HG03460 (cell line): ENCODE results near the gene ADAT2.

Experiments
- ATAC-seq: cut with Tn5 transposase; IDR thresholded peaks from one replicate; pipeline ENCODE4 v1.9.1; 2021; ENCODE audit not compliant: unreplicated experiment

Gene ADAT2

GRCh38 chr6:143441680-143442545 lies 8.6 kb downstream of the ADAT2 start:
- ATAC-seq, result no peak

DNA sequence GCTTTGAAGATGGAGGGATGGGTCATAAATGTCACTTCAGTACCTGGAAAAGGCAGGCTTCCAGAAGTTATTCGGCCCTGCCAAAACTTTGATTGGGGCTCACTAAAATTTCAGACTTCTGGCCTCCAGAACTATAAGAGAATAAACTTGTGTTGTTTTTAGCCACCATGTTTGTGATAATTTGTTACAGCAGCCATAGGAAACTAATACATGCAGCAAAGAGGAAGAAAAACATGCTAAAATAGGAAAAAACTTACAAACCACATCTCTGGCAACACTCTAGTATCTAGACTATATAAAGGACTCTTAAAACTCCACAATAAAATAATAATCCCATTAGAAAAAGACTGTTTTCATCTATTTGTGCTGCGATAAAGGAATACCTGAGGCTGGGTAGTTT lies 9.5 kb downstream of the ADAT2 start:
- ATAC-seq, result no peak

DNA sequence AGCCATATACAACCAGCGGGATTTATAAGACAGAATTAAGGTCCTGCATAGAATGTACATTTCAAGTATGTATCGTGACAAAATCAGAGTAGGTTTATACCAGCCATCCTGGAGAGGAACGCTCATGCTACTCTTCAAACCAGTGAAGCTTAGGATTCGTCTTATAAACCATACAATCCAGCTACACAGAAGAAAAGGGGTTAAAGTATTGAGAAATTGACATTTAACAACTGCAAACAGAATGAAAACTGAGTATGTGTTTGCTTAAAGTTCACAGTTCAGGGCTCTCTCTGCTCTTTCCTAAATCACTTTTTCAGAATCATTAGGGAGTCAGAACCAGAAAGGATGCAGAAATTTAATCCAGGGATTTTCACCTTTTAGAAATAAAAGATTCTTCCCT lies 17.9 kb downstream of the ADAT2 start:
- no peak for ATAC-seq

DNA sequence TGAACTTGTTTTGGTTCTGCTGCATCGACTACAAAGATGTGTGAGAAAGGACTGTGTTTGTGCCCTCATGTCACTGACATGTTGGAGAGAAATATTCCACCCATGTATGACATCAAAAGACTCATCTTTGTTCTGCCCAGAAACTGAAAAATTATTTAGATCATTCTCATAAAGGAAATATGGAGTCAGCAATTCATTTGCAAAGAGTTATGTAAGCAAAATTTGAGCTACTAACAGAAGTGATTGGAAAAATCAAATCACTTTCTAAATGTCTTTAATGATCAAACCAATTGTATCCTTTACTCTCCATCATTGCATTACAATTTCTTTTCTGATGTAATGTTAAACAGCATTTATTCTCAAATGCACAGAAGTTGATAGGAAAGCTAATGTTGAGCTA lies 19.3 kb downstream of the ADAT2 start:
- ATAC-seq, result no peak

DNA sequence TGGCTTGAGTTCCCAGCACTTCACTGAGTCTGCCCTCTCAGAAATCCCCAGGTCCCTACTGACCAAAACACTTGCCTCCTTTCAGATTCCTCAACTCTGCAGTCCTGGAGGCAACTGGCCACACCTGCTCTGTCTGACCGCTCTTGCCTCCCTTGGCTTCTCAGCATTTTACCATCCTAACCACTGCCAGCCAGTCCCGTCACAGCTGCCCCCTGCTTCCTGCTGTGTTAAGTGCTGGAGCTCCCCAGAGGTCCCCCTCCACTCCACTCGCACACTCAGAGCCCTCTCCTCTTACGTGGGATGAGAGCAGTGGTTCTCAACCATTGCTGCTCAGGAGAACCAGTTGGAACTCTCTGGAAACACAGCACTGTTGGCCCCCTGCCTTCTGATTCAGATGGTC lies 20.5 kb downstream of the ADAT2 start:
- ATAC-seq, result no peak

DNA sequence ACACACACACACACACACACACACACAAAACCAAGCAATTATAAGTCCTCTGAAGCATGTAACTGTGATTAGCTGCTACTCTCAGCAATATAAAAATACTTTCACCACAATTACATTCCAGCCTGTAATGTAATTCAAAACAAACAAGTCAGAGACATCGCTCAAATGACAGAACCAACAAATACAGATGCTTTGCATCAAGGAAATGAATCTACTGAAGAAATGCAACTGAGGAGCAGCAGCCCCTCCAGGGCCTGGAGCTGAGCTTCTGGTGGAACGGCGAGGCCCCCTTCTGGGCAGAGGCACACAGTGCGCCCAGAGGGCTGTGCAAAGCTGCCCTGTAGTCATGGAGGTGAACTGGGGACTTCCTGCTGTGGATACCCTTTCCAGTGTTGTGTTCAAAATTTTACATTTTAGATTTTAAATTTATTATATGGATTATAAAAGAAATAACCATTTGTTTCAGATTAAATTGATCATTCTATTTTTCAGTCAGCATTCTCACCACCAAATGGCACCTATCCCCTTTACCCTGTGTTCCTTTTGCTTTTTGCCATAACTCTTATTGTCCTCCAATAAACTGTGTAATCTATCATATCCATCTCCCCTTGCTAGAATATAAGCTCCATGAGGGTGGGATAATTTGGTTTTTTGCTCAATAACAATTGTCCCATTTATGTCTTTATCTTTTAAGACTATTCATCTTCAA lies 23.2 kb downstream of the ADAT2 start:
- ATAC-seq, result peak; percentile 100

- ATAC-seq, result no peak
Observed at GRCh38 chr6:143426026-143426425, 24.5 kb downstream of the ADAT2 start.

DNA sequence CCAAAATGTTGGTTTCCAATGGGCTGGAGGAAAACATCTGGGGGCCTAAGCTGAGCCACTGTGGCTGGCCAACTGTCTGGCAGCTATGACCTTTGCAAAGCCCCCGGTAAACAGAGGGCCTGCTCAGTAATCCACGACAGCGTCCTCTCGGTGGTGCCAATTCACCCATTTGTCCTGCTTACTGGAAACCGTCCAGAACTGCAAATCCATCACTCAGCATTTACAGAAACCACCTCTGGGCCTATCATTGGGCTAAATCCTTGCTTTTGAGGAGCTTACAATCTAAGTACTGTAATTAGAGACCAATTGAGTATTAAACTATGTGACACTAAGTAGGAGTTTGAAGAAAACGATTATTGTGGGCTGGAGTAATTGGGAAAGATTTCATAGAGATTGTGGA lies 31.0 kb downstream of the ADAT2 start:
- no peak for ATAC-seq

DNA sequence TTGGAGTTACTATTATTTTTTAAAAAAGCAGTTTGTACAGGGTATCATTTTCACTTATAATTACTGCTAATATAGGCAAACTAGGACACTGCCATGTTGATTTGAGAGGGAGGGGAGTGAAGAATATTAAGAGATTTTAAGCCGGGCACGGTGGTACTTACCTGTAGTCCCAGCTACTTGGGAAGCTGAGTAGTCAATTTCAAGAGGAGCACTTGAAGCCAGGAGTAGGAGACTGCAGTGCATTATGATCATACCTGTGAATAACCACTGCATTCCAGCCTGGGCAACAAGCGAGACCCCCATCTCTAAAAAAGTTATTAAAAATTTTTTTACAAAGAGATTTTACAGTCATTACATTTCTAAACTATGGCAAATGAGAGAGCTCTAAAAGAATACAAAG lies 35.7 kb downstream of the ADAT2 start:
- ATAC-seq, result no peak

DNA sequence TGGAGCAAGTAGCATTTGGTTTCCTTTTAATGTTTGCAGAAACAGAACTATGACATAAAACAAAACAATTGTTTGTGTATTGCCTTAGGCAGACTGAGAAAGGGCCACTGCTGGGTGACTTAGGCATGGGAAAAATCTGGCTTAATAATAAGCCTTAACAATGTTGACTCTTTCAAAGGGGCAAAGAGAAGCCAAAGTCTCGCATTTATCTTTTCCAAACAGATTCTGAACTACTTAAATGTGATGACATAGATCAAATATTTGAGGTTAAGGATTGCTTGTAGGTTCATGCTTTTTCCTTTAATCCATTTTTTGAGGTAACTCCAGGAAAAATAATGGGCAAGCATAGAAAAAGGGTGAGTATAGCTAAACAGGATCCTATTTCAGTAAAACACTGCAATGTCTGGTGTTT lies 39.6 kb downstream of the ADAT2 start:
- ATAC-seq, result no peak

- no peak for ATAC-seq
Observed at GRCh38 chr6:143408787-143409162, 41.7 kb downstream of the ADAT2 start.

DNA sequence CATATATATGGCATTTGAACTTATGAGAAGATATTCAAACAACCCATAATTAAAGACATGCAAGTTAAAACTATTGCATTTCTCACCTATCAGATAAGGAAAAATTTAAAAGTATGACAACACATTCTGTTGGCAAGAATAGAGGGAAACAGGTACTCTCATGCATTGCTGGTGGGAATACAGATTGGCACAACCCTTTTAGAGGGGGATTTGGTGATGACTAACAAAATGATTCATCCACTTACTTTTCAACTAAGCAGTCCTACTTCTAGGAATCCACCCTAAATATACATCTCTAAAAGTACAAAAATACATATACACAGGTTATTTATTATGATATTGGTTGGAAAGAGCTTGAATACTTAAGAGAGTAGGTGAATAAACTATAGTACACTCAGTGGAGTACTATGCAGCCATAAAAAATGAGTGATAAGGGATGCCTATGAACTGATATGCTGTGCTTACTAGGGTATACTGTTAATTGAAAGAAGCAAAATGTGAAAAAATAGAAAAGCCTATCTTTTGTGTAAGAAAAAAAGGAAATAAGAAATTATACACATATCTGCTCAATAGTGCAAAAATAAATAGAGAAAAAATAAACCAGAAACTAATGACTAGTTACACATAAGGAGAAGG lies 42.2 kb downstream of the ADAT2 start:
- ATAC-seq, result no peak

DNA sequence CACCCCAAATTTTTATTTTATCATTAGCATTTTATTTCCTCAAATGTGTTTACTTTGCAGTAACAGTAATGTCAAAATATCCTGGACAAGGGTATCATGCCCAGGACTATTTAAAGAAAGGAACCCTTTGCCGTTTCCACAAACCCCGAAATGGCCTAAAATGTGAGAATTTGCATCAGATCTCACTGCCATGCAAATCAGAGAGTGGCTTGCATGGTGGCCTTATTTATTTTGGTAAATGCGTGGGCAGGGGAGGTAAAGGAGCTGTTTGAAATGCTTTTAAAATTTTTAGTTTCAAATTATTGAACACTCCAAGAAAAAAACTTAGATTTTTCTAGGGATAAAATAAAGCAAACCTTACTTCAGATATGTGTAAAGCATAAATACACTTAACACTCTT lies 43.8 kb downstream of the ADAT2 start:
- ATAC-seq, result no peak

GRCh38 chr6:143405373-143406154 lies 44.9 kb downstream of the ADAT2 start:
- no peak for ATAC-seq

- ATAC-seq, result no peak
Observed at GRCh38 chr6:143402721-143403336, 47.7 kb downstream of the ADAT2 start.

DNA sequence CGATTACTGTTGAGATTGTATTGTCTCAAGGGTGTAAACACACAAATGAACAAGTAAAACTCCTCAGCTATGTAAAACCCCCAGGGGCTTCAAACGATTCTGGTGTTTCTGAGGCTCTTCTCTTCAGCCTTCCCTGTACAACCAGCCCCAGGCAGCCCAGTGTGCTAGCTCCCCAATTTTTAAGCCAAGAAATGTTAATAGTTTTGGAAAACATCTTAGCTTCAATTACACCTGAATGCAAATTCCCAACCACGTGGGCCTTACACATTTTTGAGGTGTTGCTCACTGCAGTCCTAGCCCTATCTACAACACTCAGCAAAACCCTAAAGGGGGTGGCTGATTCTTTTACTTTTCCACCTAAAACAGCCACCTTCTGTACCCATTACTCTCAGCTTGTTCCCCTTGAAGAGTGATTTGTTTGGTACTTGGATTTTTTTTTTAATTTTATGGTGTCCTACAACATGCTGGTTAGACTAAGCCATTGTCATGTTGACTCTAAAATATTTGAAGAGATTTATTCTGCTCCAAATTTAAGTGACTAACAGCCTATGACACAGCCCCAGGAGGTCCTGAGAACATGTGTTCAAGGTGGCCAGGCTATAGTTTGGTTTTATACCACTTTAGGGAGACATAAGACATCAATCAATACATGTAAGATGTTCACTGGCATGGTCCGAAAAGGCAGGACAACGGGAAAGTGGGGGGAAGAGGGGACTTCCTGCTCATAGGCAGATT lies 48.7 kb downstream of the ADAT2 start:
- ATAC-seq, result no peak

DNA sequence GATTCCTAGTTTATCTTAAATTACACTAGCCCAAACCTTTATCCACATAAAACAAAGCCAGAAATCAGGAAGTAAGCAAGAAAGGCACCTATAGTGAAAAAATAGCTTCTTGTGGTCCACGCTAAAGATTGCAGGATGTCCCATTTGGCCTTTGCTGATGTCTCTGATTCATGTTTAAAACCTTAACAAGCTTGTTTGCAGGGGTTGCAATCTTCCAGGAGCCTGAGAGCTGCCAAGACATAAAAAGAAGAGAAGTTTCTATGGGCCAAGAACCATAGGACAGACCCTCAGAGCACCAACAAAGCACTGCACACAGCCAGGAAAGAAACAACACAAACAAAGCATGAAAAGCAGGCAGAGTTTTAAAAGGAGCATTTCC lies 49.4 kb downstream of the ADAT2 start:
- no peak for ATAC-seq

GRCh38 chr6:143400258-143401067 lies 50.0 kb downstream of the ADAT2 start:
- peak; percentile 68 for ATAC-seq

DNA sequence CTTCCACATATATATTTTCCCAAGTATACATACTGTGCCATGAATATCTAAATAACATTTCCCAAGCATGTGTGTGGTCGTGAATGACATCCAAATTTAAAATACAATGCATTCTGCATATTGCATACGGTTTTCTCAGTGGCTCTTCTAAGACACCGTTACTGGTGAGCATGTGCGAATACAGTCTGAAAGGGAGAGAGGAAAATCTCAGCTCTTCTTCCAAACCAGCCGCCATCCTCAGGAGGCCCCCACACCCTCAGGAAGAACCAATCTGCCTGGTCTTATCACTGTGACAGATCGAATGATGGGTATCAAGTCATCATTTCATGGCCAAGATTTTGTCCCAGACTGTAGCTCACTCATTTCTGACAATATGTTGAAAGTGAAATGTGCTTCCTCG lies 50.7 kb downstream of the ADAT2 start:
- ATAC-seq, result no peak
